Activated gamma-delta T cell treated with Interleukin-2 at 50 U/mL for 16 hours (primary cell): ENCODE data around the gene CCNJL.

Experiments used
- DNase-seq: peaks from one replicate; pipeline ENCODE4 v3.0.0-alpha.2; 2020

The CCNJL gene

DNA sequence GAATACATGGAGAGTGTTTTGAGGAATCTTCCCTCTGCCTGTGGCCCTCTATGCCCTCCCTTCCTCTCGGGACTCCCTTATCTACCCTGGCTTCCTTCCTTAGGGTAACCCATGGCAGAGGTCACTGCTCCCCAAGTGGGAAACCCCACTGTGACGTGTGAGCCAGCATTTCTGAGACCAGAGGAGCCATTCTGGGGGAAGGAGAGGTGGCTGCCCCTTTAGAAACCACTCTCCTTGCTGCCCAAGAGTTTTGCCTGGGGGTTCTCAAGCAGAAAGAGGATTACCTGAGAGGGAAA is 23.1 kb downstream of the CCNJL start:
- DNase-seq, result no peak

DNA sequence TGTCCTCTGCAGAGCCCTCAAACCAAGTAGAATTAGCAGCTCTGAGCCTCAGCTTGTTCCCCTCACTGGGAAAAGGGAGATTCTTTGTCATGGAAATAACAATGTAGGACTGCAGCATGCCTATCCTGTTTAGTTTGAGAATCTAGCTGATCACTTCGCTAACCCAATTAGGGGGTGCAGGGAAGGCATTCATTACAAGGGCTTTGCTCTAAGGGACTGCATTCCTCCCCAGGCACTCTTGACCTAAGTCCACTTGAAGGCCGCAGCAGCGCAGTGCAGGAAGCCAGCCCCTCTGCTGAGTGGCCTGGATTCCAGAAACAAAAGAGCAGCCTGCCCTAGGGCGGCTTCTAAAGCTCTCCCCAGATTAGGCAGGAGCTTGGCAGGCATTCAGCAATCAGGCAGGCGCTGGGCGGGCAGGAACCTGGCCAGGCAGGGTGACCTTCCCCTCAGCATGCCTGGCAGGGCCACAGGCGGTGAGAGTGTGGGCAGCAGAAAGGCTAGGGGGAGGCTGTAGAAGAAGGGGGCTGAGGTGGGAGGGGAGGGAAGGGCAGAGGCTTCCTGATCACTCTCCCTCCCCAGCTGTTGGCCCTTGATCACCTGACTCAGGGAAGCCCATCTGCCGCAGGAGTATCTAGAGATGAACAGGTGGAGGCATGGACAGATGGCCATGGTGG is 24.8 kb downstream of the CCNJL start:
- DNase-seq, result no peak

DNA sequence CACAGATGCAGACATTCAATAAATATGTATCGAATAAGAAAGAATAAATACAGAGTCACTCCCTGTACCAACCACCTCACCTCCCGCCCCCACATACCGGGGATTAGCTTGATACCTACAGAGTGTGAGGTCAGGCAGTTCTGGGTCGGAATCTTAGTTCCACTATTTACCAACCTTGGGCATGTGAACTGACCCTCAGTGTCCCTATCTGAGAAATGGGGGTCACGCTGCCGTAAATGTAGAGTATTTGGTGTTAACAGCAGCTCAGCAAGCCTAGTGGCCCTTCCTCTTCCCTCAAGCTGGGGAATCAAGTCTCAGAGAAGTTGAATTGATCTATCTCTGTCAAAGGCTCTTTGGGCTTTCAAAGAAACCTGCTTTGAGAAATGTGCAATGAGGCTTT is 25.4 kb downstream of the CCNJL start:
- DNase-seq, result no peak

DNA sequence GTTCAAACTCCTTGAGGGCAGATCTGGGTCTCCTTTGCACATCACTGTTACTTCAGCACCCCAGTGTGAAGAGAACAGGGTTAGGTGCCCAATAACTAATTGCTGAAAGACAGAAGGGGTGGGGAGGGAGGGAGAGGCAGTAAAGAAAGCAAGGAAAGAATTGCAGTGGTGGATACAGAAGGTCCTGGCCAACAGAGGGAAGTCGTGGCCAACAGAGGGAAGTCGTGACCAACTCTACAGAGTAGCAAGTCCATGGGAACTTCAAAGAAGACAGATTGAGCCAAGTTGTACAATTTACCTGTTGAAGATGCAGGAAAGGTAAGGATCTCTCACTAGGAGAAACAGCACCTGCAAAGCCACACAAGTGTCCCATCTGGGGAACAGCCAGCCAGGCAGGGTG is 27.0 kb downstream of the CCNJL start:
- no peak for DNase-seq

DNA sequence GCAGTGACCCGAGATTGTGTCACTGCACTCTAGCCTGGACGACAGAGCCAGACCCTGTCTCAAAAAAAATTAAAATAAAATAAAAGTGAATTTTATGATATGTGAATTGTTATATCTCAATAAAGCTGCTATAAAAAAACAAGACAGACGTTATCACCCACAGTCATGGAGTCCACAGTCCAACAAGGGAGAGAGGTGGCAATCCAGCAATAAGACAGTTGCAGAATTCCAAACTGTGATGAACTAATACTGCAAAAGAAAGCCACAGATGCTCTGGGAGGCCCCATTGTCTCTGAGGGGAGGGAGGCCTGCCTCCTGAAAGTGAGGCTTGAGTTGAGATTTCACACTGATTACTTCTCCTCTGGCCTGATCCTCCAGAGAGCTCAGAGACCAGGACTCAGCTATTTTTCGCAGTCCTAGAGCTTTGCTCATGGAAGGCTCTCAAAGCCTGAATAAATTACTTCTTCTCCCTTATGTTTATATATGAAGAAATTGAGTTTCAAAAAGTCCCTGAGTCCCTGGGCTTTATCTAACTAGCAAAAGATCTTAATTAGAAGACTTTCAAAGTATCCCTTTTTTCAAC is 28.0 kb downstream of the CCNJL start:
- no peak for DNase-seq

- no peak for DNase-seq
These were observed 31.1 kb downstream of the CCNJL start for GRCh38 chr5:160281275-160281674.

DNA sequence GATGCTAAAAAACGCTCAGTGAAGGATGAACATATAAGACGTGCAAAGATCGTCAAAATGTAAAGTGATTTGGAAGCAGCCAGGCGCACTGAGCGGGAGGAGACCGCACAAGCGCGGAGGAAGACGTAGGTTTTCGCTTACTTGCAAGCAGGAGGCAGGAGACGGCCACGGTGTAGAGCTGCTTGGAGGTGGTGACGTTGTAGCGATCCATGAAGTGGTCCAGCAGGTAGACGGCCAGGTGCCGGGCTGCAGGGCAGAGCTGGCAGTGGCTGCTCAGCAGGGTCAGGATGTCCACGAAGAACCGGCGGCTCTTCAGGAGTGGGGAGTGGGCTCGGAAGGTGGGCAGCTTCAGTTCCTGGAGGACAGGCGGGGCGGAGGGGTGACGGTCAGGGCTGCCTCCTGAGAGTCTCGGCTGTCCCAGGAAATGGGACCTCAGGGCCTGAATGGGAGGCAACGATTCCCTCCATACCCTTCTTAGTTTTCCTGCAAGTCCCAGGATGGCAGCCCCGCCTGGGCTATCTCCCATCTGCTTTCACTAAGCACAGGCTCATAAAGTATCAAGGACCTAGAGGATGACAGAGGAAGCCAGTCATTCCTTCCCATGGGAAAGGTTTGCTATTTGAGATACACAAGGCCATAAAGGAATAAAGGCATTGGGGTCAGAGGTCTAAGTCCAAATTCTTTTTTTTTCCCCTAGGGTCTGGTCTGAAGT is 31.8 kb downstream of the CCNJL start:
- DNase-seq, result no peak

DNA sequence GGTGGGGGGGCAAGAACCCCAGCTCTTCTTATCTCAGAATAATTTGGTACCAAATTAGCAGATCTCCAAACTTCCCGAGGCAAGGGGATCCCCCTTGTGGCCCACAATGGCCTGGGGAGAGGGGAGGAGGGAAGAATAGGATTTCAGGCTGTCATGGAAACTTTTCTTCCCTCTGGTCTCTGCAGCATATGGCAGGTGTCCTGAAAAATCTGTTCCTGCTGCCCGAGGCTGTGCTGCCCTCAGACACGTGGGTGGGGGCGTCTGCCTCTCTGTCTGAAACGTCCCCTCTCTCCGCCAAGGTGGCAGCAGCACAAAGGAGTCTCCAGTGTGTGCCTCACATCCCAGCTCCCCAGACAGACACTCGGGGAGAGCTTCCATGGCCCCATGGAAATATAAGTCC is 34.0 kb downstream of the CCNJL start:
- DNase-seq, result no peak

DNA sequence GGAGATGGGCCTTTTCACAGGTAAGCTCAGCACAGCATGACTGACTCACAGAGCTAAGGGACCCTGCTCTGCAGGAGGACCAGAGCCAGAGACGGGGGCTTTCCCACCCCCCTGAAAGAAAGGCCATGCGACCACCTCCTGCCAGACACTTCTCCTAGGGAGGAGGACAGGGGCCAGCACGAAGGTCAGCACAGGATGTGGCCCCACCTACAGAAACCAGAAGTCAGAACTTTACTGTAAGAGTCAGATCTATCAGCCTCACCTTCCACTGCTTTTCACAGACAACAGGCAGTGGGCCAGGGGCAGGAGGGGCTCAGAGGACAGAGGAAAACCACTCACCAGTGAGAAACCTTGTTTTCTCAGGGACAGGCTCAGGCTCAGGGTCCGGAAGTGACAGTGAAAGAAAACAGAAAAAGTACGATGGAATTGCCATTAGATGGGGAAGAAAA is 37.9 kb downstream of the CCNJL start:
- no peak for DNase-seq

GRCh38 chr5:160272889-160273288 is 39.5 kb downstream of the CCNJL start:
- DNase-seq, result no peak

DNA sequence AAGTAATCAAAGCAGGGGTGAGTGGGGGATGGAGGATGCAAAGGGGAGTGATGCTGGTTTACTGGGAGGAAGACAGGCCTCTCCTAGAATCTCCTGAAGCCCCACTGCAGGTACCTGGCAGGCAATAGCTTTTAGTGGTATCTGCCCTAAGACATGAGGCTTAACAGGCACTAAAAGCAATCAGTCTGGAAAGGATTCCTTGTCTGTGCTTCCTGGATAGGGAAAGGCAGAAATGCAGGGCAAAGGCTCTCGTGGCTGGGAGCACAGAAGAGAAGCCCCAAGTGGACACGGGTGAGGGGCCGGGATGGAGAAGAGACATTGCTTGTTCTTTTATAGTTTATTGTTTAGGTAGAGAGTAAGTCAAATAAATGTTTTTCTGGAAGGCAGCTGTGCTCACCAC is 40.1 kb downstream of the CCNJL start:
- no peak for DNase-seq

- DNase-seq, result no peak
These were observed 40.5 kb downstream of the CCNJL start for GRCh38 chr5:160271836-160272235.

DNA sequence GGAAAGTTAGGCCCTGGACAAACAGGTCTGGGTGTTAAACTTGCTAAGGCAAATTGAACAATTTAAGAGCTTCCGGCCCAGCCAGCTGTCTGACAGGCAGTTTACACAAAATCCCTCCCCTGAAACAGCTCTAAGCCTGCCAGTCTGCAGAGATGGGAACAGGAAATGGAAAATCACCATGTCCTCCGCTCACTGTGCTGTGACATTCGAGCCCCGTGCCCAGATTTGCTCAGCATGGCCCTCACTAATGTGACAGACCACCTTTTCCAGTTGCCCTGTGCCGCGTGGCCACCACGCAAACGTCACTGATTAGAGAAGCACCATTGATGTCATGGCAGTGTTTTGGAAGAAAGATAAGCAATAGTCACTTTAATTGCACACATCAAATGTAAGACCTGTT is 41.0 kb downstream of the CCNJL start:
- no peak for DNase-seq

- no peak for DNase-seq
These were observed 41.7 kb downstream of the CCNJL start for GRCh38 chr5:160270704-160271103.

DNA sequence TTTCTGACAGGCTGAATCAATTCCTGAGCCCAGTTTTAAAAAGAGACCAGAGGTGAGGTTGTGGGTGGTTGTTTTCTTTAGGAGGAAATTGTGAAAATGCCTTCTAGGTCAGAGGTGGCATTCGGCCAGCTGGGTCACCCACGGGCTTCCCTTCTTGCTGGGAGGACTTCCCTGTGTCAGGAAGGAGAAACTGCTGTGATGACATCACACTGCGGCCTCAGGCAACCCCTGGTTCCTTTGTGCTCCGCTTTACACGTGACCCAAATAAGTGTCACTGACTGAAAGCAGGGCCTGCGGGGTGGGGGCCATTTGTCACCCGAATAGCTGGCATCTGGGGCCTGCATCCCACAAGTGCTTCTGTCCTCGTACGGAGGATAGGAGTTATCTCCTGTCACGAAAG is 43.3 kb downstream of the CCNJL start:
- no peak for DNase-seq

DNA sequence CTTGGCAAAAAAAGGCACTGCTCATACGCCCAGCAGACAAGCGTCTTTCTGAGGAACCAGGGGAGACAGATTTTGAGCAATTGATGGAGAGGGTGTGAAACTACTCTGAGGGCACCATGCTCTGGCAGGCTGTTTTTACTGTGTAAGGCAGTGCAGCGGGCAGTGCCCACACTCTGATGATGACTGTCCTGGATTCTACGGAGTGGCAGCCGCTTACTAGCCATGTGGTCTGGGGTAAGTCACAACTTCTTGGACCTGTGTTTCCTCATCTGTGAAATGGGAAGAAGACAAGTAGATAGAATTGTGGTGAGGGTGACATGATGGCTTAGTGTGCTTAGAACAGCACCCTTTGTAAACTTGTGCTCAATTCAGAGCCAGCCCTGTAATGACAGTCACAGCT is 44.2 kb downstream of the CCNJL start:
- no peak for DNase-seq

DNA sequence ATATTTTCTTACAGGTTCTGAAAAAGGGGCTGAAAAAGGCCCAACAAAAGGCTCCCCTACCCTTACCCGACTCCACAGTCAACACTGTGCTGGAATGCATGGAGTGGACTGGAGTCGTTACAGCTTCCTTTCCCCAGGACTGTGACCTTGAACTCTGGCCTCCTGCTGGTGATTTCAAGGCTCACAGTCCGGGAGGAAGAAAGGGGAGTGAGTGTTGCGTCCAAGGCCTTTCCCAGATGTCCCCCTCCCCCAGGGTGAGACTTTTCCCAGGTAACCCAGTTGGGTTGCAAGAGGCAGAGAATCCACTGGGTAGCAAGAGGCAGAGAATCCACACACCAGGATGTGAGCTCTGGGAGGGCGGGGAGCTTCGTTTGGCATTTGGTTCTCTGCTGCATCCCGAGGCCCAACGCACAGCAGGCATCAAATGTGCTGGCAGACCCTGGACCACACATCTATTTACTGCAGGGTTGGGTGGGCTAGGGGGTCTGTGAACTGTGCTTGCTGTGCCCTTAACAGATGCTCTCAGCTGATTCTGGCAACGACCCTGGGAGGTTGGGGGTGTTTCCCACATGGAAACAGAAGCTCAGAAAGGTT is 45.5 kb downstream of the CCNJL start:
- no peak for DNase-seq

DNA sequence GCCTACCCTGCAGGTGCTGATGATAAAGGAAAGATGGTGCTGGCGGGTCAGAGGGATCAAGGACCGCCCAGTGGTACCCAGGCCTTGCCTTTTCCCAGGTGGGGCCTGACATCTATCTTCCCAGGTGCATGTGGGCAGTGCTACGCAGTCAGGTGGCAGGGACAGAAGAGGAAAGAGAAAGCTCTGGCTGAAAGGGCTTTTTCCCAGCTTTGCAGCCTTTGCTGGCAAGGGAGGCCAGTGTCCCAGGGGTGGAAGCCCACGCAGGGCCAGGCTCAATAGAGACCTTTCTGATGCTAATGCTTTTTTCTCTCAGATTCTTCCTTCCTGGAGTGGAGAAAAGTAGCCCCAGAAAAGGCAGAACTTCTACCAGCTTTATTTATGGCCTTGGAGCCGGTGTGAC is 46.3 kb downstream of the CCNJL start:
- no peak for DNase-seq

GRCh38 chr5:160263326-160263855 is 49.0 kb downstream of the CCNJL start:
- DNase-seq, result no peak

DNA sequence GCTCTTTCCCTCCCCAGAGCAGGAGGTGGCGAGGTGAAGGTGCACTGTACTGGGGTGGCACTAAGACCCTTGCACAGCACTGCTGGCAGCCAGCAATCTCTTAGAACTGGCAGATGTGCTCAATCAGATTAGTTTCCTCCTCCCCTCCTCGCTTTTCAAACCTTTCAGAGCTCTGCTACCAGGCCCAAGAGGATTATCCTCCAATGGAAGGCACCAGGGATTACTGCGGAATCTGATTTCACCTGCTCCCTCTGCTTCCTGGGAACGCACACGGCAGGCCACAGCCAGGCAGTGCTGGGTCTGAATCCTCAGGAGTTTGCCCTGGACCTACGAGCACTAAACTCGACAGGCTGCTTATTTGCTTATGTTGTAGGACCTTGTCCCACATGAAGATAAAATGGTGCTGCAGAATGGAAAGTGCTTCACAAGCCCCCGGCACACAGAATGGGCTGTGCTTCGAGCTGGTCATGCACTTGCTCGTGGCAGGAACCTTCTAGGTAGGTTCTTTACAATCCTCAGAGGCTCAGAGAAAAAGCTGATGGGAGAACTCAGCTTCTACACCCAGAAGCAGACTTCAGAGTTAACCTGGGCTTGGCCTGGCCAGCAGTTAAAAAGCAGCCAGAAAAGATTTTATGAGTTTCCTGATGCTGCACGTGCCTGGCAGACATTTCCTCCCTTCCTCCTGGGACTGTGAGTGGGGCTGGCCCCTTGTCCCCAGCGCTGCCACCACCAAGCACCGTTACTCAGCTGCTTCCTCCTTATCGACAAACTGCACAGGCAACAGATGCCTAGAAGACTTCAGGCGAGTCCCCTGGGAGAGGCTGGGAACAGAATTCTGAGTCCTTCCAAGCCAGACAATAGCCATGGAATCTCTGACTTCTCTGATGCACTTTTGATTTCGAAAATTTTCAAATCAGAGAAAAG is 50.0 kb downstream of the CCNJL start:
- no peak for DNase-seq

GRCh38 chr5:160260881-160261815 is 51.2 kb downstream of the CCNJL start:
- DNase-seq, result no peak
